Measurements from ENCODE around the gene TRIP6. TPM values are rescaled to one million over a fixed set of nuclear protein-coding genes. Genes with fewer than 3 reads are reported as not detected.
A peak's percentile ranks its signal among the peaks of the same experiment; 100 is the strongest.
"Not testable (repeated sequence)": the region's sequence is repeated elsewhere in the genome, so short reads cannot be mapped to it uniquely, and the experiment has no call there.

The TRIP6 gene
- total RNA-seq, 1 donor from 2014 or later, result 43.6 TPM

DNA sequence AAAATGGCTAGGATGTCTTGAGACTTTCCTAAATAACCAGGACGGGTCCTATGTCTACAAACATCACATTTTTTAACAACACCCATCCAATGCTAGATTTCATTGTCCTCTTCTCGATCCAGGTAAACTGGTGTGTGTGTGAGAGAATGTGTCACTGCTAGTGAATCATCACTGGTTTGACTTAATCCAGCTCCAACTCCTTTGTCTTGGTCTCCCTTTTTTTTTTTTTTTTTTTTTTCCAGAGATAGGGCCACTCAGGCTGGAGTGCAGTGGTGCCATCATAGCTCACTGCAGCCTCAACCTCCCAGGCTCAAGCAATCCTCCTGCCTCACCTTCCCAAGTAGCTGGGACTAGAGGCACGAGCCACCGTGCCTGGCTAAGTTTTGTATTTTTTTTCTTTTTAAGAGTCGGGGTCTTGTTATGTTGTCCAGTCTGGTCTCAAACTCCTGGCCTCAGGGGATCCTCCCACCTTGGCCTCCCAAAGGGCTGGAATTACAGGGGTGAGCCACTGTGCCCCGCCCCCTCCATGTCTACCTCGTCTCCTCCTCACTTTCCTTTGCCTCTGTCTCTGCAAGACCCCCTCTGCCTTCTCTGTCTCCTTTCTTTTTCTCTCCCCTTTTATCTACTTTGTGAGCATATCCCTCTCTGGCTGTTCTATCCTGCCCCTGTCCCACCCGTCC lies 24.5 kb downstream of the TRIP6 start:
- peak; percentile 34 for DNase-seq

DNA sequence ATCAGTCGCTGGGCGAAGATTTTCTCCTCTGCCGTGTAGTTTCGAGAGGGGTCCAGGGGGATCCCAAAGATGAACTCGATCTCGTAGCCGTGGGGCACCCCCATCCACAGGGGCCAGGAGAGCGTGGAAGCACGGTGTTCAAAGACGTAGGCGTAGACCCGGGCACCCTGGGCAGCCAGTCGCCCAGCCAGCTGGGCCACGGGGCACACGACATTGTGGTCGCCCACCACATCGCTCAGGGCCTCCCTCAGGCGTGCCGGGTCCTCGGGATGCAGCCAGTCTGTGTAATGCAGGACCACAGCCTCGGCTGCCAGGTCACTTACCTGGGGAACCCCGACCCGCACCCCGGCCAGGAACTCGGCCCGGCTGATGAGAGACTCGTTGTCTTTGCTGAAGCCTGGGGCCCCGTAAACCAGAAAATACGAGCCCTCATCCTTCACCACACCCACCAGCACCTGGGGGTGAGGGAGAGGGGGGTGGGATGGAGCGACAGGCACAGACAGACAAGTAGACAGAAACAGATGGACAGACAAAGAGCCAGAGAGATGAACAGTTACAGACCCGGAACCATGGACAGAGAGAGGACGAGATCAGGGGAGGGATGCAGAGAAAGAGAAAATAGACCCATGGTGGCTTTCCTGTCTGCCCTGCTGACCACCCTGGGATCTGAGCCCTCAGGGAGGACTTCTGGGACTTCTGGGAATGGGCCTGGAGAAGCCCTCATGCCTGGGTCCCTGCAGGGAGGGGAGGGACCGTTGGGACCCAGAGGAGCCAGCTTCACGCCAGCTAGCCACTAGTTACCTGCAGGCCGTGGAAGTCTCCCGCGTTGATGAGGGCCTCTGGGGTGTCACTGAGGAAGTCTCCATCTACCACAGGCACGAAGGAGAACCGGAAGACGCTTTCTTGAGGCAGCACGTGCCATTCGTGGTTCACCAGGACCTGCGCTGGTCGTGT lies 25.5 kb downstream of the TRIP6 start:
- no peak for DNase-seq

DNA sequence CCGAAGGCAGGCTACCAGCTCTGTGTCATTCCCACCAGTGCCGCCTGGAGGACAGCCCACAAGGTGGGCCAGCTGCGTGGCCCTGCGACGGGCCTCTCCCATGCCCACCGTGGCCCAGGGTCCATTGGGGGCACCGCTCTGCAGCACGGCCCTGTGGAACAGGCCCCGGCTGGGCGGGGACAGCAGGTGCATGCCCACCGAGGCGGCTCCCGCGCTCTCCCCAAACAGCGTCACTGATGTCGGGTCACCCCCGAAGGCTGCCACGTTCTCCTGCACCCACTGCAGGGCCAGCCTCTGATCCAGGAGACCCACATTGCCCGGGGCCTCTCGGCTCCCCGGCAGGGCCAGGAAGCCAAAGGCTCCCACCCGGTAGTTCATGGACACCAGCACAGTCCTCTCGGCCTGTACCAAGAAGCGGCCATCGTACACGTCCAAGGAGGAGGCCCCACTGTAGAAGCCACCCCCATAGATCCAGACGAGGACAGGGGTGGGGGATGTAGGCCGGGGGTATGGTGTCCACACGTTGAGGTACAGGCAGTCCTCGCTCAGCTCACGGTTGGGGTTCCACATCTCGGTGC lies 26.2 kb downstream of the TRIP6 start:
- DNase-seq, result no peak

DNA sequence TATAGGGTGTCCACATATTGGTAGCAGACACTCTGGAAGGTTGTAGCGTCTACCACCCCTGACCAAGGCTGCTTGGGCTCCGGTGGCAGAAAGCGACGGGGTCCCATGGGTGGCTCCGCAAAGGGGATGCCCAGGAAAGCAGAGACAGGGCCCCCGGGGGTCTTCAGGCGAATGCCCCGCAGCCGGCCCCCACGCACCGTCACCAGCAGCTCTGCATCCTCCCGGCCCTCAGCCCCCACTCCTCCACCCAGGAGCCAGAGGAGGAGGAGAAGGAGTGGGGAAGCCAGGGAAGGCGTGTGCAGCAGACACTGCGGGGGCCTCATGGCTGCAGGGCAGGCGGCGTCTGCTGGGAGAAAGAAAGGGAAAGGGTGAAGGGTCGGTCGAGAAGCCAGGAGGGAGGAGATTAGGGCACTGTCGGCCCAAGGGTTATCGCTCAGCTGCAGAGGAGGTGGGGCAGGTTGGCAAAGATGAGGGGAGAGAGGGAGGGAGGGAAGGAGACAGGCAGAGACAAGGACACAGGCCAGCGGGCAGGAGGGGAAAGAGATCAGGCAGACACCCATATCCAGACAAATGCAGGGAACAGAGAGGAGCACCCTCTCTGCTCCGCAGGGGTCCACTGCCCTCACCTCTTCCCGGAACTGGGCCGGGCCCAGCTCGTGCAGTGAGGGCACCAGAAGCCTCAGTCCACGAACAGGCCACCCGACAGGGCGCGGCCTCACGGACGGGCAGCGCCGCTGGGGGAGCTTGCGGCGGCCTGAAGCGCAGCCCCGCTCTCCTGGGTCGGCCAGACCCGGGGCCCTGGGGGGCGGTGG lies 26.9 kb downstream of the TRIP6 start:
- no peak for DNase-seq

DNA sequence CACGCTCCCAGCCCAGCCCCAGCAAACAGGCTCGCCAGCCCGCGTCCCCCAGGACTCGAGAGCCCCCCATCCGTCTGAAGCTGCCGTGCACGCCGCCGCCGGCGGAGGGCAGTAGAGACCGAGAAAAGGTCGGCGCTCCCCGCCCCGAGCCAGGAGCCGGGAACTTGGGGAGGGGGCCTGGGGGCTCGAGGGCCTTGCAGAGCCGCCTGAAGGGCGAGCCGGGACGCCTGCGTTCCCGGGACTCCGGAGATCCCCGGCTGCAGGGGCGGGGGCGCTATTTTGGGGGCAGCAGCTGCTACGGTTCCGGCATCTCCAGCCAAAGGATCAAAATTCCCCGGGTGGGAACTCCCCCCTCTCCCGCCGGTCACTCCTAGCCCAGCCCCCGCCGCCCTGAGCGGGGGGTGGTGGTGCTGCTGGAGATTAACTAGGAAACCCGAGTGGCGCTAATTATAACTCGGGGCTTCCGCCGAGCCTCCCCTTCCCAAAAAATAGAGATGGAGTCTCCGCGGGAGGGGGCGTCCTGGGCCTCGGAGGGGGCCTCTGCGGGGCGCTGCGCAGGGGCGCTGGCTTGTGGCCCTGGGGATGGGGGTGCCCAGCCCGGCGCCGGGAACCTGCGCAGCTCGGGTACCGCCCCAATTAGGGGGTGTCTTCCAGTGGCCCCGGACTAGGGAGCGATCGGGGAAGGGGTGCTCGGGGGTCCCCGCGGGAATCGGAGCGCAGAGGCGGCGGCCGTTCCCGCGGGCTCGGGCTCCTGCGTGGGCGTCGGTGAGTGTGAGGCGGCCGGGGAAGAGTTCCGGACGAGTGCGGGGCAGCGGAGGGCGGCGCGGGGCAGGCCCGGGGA lies 27.9 kb downstream of the TRIP6 start:
- peak; percentile 41 for DNase-seq

DNA sequence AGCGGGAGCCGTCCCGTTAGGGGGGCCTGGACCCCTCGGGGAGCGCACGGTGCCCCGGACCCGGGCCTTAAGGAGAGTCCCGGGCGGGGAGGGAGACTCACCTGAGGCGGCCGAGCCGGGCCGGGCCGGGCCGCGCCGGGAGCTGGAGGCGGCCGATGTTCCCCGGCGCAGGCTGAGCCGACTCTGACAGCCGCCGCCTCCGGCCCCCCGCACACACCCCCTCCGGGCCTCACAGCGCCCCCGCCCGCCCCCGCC lies 28.4 kb downstream of the TRIP6 start, which contains the start of gene ACHE:
ACHE (minus strand) TSS at position 188 of the 255 bp plus-strand sequence. CDS start 1,656 bp downstream, outside the sequence.
- no peak for DNase-seq

DNA sequence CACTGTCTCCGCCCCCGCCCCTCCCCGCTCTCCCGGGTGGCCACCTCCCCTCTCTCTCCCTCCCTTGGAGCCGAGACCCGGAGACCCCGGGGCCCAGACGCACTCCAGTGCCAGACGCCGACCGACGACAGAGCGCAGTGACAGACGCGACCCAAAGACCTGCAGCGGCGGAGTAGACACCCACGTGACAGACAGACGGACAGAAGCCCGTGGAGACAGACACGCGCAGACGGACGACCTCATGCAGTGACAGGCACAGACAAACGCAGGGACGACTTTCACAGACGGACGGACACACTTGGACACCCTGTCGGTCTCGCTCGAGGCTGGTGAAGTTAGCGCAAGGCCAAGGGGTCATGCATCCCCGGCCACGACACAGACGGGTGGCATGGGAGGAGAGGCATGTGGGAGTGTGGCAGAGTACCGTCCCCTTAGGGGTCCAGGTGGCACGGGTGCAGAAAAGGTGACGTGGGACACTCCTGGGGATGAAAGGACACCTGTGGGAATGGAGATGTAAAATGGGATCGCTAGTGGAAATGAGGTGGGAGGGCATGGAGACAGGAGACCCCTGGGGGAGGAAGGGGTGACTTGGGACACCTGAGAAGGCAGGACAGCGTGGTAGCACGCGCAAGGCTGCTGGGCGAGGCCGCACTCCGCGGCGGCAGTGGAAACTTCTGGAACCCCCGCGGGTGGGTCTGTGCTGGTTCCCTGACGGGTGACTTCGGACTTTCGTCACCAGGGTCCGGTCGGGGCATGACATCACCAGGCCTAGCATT lies 29.0 kb downstream of the TRIP6 start:
- DNase-seq, result no peak

DNA sequence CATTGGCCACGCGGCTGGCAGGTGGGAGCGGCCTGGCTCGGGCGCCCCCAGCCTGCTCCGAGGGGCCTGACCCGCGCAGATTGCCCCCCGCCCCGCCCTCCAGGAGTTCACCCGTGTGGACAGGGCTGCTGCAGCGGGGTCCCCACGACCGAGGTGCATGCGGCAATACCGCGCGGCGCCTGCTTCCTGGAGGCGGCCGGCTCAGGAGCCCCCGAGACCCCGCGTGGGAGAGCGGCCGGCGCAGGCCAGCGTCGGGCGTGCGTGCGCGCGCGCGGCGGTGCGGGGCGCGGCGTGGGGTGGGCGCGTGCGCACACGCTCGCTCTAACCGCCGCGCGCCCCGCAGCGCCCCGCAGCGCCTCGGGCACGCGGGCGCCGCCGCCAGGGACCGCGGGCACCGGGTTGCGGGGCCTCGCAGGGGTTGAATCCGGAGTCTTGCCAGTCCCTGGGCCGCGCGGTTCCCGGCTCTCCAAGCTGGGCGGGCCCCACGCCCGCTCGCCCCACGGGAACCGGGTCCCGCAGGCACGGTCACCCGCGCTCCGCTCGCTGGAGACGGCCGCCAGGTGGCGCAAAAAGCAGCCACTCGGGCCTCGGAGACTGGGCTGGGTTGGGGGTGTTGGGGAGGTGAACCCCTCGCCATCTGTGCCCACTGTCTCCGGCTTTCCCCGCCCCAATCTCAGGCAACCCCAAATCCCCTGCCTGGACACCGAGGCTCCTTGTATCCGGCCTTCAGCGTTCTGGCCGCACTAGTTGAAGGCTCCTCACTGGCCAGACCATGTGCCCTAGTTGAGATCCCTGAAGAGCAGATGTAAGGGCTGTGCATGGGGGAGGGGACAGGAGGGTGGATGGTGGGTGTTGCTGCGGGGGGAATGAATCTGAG lies 29.8 kb downstream of the TRIP6 start:
- peak; percentile 50 for DNase-seq

DNA sequence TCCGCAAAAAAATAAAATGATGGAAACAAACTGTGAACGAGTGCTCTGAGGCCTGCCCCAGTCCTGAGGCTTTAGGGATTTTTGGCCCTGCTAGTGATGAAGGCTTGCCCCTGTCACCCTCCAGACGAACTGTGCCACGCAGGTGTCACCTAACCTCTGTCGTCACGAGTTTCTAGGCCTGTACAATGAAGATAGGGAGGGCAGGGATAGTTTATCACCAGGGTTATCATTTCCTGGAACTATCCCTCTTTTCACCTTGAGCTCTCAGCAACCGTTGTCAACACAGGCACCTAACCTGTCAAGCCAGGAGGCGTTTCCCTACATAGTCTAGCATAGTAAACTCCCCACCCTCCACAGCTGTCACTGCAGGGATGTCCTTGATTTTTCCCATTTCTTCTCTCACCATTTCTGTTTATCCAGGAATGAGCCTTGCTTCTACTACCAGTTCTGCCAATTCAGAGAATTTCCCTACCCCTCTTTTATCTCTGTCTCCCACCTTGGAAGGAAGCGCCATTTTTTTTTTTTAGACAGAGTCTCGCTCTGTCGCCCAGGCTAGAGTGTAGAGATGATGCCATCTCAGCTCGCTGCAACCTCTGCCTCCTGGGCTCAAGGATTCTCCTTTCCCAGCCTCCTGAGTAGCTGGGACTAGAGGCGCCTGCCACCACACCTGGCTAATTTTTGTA lies 30.7 kb downstream of the TRIP6 start:
- no peak for DNase-seq

DNA sequence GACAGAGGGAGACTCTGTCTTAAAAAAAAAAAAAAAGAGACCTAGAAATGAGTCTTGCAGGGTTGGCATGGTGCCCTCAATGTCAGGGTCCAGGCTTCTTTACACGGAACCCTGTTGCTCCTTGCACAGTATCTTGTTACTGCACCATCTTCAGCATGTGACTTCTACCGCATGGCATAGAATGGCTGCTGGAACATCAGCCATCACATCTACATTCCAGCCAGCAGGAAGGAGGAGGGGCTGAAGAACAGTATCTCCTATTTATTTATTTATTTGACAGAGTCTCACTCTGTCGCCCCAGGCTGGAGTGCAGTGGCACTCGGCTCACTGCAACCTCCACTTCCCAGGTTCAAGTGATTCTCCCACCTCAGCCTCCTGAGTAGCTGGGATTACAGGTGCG lies 32.2 kb downstream of the TRIP6 start:
- DNase-seq, result no peak

DNA sequence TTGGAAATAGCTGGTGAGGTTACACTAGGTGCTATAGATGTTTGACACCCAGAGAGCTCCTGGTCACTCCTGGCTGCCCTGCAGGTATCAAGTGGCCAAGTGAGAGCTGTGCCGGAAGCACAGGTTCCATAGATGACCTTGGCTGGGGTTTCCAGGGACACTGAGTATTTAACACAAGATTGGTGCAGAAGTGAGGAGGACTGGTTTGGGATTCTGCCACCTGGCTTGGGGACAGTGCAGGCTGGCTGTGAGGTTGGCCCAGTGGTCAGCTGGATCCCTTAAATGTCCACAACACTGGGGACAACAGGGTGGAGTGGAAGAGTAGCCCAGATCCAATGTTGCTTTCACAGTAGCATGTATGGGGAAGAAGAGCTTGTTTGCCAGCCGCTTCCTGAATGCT lies 33.8 kb downstream of the TRIP6 start:
- no peak for DNase-seq

DNA sequence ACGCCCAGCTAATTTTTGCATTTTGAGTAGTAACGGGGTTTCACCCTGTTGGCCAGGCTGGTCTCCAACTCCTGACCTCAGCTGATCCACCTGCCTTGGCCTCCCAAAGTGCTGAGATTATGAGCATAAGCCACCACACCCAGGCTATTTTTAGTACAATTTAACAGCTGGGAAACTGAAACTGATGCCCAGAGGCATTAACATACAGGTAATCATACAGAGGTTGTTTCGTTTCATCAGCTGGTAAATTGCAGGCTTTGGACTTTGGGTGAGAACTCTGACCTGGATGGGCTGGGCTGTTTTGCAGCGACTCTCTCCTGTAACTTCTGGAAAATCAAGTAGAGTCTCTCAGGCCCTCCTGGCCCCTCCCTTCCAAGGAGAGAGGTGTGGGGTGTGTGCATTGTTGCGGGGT lies 34.7 kb downstream of the TRIP6 start:
- no peak for DNase-seq

DNA sequence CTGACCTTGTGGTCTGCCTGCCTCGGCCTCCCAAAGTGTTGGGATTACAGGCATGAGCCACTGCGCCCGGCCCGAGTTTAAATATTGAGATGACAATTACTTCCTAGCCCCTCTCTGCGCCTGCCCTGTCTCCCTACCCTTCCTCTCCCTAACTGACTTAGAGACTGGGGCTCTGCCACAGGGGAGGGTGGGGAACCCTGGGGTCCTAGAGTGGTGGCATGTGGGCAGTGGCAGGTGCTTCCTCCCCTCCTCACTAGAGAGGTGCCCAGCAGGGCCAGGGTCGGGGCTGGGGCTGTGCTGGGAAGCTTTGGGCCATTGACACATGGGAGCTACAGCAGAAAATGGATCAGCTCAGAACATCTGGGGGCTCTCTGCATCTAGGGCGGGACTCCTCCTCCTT lies 35.5 kb downstream of the TRIP6 start:
- no peak for DNase-seq

DNA sequence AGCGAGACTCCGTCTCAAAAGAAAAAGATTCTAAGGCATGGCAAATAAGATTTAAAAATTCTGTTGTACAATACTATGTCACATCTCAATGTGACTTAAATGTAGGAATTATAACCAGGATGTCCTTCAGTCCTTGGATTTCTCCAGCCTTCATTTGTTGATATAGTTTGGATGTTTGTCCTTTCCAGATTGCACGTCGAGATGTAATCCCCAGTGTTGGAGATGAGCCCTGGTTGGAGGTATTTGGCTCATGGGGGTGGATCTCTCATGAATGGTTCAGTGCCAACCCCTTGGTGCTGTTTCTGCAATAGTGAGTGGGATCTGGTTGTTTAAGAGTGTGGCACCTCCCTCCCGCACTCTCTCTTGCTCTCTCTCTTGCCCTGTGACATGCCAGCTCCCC lies 41.3 kb downstream of the TRIP6 start:
- no peak for DNase-seq

DNA sequence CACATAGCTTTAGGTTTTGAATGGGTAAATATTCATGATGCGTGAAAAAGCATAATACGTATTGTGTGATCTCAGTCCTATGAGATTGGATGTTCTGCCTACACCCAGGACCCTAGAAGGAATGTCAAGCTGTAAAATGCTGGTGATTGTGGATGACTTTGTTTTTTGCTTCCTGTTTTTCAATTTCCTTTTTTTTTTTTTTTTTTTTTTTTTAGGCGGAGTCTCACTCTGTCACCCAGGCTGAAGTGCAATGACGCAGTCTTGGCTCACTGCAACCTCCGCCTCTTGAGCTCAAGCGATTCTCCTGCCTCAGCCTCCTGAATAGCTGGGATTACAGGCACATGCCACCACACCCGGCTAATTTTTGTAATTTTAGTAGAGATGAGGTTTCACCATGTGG lies 43.3 kb downstream of the TRIP6 start:
- not testable (repeated sequence) for DNase-seq

DNA sequence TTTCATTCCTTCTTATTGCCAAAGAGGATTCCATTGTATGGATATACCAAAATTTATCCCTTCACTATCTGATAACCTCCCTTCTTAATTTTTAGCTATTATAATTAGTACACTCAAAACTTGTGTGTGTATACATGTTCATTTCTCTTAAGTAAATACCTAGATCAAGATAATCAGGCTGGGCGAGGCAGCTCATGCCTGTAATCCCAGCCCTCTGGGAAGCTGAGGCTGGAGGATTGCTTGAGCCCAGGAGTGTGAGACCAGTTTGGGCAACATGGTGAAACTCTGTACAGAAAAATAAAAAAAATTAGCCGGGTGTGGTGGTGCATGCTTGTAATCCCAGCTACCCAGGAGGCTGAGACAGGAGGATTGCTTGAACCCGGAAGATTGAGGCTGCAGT lies 44.3 kb downstream of the TRIP6 start:
- no peak for DNase-seq

DNA sequence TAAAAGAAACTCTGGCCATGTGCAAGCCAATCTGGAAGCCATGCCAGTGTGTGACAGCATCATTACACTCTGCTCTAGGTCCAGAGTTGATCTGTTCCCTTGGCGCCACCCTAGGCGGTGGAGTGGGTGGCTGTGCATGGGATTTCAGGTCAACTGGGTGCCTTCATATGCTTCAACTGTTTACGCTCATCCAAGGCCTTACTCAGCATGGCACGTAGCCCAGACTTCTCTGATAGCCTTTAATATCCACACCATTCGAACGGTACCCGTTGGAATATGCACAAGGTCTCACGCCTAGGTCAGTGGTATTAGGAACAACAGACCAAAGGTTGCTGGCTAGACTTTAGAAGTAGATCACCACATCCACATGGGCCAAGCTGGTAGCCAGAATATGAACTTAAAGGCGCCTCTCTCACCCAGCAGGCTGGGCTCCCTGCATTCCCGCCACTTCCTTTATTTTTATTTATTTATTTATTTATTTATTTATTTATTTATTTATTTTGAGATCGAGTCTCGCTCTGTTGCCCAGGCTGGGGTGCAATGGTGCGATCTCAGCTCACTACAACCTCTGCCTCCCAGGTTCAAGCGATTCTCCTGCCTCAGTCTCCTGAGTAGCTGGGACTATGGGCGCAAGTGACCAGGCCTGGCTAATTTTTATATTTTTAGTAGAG lies 47.2 kb downstream of the TRIP6 start:
- no peak for DNase-seq

DNA sequence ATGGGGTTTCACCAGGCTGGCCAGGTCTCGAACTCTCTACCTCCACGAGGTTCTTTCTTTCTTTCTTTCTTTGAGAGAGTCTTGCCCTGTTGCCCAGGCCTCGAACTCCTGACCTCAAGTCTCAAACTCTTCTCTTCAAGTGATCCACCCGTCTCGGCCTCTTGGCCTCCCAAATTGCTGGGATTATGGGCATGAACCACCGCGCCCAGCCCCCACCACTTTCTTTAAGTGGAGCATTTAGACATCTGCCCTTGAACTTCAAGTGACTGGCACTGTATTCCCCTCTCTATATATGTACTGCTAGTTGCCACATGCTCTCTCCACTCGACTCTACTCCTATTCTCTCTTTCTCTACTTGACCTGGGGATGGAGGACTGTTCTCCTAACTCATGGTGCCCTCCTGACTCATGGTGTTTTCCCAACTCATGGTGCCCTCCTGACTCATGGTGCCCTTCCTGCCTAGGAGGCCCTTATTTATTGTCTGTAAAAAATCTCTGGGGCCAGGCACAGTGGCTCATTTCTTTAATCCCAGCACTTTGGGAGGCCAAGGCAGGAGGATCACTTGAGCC lies 47.8 kb downstream of the TRIP6 start:
- DNase-seq, result no peak

DNA sequence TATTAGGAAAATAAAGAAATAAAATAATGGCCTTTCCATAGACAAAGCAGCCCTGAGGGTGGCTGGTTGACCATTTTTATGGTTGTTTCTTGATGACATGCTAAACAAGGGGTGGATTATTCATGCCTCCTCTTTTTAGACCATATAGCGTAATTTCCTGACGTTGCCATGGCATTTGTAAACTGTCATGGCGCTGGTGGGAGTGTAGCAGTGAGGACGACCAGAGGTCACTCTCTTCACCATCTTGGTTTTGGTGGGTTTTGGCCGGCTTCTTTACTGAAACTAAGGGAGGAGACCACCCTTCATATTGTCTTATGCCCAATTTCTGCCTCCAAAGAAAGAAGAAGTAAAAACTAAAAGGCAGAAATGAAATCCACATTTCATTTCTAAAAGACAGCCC lies 52.1 kb downstream of the TRIP6 start:
- DNase-seq, result not testable (repeated sequence)

Data from dermis blood vessel endothelial cell (primary cell).